ENCODE measurements around the gene ARMC9.
"Not testable (repeated sequence)": the region's sequence is repeated elsewhere in the genome, so short reads cannot be mapped to it uniquely, and the experiment has no call there.

Gene ARMC9

GRCh38 chr2:231405601-231406367 is 207.4 kb downstream of the ARMC9 start:
- not testable (repeated sequence) for DNase-seq

- DNase-seq, result not testable (repeated sequence)
These were observed 209.3 kb downstream of the ARMC9 start for GRCh38 chr2:231407686-231408085.

GRCh38 chr2:231408304-231408703 is 209.9 kb downstream of the ARMC9 start:
- not testable (repeated sequence) for DNase-seq

GRCh38 chr2:231409776-231410175 is 211.3 kb downstream of the ARMC9 start:
- no peak for DNase-seq

- DNase-seq, result no peak
These were observed 212.0 kb downstream of the ARMC9 start for GRCh38 chr2:231410293-231411004.

- DNase-seq, result no peak
These were observed 212.8 kb downstream of the ARMC9 start for GRCh38 chr2:231411237-231411636.

GRCh38 chr2:231411831-231412617 is 213.6 kb downstream of the ARMC9 start:
- DNase-seq, result peak; percentile 86

- no peak for DNase-seq
These were observed 214.2 kb downstream of the ARMC9 start for GRCh38 chr2:231412618-231412963.

GRCh38 chr2:231413456-231413855 is 215.0 kb downstream of the ARMC9 start:
- DNase-seq, result no peak

- no peak for DNase-seq
These were observed 215.6 kb downstream of the ARMC9 start for GRCh38 chr2:231413921-231414476.

GRCh38 chr2:231415029-231415428 is 216.6 kb downstream of the ARMC9 start:
- DNase-seq, result peak; percentile 51

GRCh38 chr2:231418820-231419640 is 220.6 kb downstream of the ARMC9 start:
- no peak for DNase-seq

GRCh38 chr2:231421051-231421580 is 222.7 kb downstream of the ARMC9 start:
- no peak for DNase-seq

- DNase-seq, result peak; percentile 58
These were observed 223.6 kb downstream of the ARMC9 start for GRCh38 chr2:231422056-231422455.

GRCh38 chr2:231423176-231423575 is 224.7 kb downstream of the ARMC9 start:
- no peak for DNase-seq

Data from hematopoietic multipotent progenitor cell treated with erythropoietin and hydrocortisone succinate and interleukin-3 and kit ligand, for 6 days (in vitro differentiated cells).